Measurements from ENCODE around the gene NUPR1.
"Not testable (repeated sequence)": the region's sequence is repeated elsewhere in the genome, so short reads cannot be mapped to it uniquely, and the experiment has no call there.

NUPR1 gene, protein sequence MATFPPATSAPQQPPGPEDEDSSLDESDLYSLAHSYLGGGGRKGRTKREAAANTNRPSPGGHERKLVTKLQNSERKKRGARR

DNA sequence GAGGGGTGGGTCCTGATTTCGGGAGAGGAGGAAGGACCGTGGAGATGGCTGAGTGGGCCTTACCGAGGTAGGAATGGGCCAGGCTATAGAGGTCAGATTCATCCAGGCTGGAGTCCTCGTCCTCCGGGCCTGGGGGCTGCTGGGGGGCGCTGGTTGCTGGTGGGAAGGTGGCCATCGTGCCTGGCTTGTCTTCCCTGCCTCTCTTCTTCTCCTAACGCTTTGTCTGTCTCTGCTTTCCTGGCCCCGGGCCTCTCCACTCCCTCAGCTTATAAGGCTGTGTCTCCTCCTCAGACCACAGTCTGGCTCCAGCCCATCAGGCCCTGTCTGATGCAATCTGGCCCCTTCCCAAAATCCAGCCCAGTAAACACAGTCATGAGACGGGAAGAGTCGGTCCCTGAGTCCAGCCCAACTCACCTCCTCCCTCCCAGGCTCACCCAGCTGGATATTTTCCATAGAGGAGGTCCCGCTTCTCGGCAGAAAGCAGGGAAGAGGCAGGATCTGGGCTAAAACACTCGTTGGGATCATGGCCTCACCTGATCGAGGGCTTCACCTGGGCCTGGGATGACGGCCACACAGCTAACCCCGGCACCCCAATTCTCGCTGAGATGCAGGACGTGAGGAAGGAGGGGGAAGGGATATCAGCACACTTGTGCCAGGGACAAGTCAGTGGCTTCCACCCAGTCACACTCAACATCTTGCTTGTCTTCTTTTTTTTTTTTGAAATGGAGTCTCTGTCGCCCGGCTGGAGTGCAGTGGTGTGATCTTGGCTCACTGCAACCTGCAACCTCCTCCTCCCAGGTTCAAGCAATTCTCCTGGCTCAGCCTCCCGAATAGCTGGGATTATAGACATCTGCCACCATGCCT, at the start of gene NUPR1:
Gene NUPR1, minus strand, starts transcription at position 242 of the 864 bp plus-strand sequence. Its CDS starts 67 bp downstream, at position 175.
- DNase-seq, result no peak

DNA sequence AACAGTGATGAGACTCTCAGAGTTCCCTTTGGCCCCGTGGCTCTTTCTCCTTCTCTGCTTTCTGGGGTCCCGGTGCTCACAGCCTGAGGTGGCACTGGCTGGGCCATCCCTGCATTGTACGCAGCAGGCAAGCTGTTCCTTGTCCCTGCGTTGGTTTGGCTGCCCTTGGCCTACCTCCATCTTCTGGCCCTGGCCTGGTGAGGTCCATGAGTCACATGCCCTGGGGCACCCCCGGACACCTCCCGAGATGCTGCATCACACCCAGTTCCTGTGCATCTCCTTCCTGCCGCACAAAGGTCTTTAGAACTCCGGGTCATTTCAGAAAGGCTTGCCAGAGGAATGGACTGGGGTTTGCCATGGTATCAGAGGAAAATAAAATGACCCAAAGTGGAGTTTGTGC, 48.6 kb upstream of the NUPR1 start:
- no peak for DNase-seq

DNA sequence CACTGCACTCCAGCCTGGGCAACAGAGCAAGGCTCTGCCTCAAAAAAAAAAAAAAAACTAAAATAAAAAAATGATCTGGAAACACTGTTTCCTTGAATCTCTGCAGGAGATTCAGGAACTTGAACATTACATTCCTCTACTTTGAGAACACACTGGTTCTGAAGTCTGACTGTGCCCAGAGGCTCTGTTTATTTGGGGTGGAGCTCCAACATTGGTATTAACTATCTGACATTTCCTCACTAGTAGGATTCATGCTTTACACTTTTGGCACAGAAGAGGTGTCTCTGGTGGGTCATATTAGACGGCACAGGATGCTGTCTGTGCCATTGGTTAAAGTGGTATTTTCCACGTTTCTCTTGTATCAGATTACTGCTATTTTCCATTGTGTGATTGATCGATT, 47.7 kb upstream of the NUPR1 start:
- no peak for DNase-seq

DNA sequence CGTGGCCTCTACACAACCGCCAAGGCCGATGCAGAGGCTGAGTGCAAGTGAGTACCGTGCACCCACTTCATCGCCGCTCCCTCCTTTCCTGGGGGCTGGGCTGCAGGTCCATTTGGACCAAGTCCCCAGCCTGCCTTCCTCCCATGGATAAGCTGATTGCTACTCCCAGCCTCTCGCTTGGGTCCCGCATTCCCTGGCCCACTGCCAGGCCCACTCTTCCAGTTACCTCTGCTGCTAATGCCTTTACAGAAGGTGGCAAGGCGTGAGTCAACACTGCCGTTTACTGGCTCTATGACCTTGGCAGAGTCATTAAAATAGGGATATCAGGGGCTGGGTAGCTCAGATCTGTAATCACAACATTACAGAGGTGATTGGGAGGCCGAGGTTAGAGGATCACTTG, 46.9 kb upstream of the NUPR1 start:
- DNase-seq, result no peak

DNA sequence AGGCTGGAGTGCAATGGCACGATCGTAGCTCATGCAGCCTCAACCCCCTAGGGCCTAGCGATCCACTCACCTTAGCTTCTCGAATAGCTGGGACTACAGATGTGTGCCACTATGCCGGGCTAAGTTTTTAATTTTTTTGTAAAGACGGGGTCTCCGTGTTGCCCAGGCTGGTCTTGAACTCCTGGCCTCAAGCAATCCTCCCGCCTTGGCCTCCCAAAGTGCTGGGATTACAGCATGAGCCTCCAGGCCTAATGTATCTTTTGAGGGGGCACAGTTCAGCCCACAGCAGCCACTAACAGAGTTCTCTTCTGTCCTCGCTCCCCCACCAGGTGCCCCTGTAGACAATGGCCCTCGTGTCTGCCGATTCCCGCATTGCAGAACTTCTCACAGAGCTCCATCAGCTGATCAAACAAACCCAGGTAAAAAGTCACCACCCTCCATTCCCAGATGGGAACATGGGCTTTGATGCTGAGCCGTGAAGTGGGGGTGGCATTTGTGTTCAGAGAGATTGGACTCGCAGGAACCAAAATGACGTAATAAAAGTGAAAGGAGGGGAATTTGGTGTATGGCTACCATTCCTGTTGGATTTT, 42.0 kb upstream of the NUPR1 start:
- no peak for DNase-seq

DNA sequence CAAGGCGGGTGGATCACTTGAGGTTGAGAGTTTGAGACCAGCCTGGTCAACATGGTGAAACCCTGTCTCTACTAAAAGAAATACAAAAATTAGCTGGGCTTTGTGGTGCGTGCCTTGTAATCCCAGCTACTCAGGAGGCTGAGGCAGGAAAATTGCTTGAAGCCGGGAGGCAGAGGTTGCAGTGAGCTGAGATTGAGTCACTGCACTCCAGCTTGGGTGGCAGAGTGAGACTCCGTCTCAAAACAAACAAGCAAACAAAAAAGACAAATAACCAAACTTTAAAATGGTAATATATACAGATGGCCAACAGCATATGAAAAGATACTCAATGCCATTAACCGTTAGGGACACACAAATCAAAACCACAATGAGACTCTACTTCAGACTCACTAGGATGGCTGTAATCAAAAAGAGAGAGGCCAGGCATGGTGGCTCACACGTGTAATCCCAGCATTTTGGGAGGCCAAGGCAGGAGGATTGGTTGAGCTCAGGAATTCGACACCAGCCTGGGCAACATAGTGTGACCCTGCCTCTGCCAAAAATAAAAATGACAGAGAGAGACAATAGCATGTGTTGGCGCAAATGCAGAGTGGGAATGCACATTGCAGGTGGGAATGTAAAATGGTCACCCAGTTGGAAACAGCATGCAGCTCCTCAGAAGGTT, 36.8 kb upstream of the NUPR1 start:
- no peak for DNase-seq

DNA sequence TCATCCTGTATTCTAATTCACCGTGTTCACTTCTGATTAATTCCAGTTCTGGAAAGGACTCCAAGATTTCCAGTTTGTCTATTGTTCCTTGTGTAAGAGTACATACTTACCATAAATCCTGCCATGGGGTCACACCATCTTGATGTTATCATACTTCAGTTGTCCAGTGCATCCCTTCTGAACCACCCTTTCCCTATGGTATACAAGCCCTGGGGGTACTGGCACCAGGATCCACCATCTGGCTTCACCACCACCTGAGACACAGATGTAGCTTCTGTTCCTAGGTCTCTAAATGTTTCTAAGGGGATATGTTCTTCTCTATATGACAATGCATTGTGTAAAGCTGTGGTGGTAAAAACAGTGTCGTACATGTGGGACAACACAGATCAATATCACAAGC, 36.2 kb upstream of the NUPR1 start:
- DNase-seq, result no peak

DNA sequence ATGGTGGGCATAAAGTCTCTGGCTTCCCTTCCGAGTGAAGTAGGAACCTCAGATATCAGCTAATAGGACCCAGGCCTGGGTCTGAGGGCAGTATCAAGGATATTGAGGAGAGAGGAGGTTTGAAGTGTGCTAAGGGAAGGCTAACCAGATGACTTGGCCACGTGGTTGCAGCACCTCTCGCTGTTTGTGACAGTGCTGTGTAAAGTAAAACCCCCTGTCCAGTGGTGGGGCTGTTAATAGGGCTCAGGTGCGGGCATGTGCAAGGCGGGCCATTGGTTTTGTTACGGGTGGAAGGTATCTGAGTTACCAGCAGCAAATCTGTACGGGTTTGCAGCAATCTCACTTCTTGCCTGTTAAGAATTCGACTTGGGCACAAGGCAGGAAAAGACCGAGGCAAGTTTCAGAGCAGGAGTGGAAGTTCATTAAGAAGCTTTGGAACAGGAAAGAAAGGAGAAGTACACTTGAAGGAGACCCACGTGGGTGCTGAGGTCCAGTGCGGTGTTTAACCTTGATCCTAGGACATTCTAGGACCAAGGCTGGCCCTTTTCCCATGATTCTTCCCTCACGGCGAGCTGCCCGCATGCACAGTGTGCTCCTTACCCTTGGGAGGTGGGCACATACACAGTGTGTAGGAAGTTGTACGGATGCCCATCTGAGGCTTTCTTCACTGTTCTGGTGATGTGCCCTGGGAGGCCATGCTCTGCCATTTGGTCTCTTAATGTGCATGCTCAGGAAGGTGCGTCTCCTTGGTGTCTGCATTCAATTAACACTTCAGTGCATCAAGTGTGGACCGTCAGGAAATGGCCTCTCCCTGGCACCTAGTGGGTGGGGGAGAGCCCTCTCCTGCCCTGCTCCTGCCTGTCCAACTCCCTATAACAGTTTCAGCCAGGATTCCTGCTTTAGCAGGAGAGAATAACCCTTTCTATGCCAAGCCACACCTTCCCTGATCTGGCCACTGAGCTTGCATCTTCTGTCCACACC, 35.3 kb upstream of the NUPR1 start:
- DNase-seq, result no peak

DNA sequence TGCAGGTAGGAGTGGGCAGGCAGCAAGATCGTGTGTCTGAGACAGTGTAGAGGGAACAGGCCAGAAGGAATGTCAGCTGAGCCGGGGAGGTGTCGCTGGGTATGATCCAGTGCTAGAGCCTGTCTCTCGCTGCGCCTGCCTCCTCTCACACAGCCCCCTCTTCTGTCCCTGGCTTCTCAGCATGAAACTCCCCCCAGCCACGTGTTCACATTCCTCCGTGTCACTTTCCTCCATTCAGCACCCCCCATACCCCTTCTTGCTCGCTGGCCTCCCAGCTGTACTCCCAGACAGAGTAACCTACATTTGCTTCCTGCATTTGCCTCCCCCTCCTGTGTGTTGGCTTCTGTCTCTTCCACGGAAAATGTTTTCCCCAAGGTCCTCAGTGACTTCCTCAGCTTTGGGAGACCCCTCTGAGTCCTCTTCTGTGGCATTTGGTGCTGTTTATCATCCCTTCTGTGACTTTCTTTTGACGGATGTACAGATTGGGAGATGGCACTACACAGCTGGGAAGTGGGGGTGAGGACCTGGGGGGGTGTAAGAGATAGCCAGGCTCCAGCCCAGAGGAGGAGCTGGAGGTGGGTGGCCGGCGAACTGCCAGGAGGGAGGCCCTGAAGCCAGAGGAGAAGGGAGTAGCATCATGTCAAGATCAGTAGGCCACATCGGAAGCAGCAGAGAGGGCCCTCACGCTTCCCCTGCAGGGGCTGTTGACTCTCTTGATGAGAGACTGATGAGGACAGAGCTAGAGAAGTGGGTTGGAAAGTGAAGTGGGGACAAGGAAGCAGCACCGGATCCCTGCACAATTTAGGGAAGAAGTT, 34.1 kb upstream of the NUPR1 start:
- DNase-seq, result no peak

DNA sequence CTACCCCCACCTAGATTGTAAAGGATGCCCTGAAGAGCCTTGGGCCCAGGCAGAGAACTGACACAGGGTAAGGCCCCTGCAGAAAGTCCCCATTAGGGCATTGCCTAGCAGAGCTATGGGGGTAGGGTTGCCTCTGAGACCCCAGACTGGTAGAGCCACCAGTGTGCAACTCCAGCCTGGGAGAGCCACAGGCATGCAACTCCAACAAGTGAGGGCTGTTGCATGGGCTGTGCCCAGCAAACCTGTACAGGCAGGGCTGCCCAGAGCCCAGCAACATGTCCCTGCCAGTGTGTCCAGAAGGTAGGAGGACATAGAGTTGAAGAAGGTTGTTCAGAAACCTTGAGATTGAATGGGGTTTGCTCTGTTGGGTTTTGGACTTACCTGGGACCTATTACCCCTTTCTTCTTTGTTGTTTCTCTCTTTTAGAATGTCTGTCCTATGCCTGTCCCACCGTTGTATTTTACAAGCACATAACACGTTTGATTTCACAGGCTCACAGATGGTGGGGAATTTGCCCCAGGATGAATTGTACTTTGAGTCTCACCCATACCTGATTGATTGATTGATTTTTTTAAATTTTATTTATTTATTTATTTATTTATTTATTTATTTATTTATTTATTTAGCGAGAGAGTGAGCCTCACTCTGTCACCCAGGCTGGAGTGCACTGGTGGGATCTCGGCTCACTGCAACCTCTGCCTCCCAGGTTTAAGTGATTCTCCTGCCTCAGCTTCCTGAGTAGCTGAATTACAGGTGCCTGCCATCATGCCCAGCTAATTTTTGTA, 31.4 kb upstream of the NUPR1 start:
- no peak for DNase-seq

DNA sequence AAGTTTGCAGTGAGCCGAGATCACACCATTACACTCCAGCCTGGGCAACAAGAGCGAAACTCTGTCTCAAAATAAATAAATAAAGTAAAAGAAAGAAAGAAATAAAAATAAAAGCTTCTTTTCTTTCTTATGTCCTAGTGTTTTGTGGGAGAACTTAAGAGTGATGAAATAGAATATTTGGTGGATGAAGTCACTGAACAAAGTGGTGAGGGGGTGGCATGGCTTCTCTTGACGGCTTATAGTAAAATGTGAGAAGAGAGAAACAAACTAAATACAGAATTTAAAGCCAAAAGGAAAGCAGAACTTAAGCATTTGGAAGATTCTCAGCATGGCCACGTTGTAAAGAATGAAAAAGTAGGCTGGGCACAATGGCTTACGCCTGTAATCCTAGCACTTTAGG, 30.2 kb upstream of the NUPR1 start:
- no peak for DNase-seq

DNA sequence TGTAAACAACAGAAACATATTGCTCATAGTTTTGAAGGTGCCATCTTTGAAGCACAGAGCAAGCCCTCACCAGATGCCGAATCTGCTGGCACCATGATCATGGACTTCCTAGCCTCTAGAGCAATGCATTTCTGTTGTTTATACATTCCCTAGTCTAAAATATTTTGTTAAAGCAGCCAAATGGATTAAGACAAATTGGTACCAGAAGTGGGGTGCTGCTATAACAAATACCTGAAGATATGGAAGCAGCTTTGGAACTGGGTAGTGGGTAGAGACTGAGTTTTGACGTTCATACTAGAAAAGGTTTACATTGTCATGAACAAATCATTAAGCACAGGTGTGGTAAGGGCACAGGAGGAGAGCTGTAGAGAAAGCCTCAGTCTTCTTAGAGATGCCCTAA, 28.5 kb upstream of the NUPR1 start:
- no peak for DNase-seq

DNA sequence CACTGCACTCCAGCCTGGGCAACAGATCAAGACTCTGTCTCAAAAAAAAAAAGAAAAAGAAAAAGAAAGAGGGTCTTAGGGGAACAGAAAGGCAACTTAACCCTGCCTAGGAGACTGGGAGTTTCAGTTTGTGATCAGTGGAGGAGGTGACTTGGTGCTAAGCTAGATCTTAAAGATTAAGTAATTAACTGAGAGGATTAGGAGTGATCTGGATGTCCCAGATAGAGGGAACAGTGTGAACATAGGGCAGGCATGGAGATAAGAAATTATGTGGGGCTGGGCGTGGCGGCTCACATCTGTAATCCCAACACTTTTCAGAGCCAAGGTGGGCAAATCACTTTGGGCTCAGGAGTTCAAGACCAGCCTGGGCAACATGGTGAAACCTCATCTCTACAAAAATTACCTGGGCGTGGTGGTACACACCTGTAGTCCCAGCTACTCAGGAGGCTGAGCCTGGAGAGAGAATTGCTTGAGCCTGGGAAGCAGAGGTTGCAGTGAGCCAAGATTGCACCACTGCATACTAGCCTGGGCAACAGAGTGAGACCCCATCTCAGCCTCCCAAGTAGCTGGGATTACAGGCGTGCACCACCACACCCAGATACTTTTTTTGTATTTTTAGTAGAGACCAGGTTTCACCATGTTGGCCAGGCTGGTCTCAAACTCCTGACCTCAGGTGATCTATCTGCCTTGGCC, 27.6 kb upstream of the NUPR1 start:
- not testable (repeated sequence) for DNase-seq

DNA sequence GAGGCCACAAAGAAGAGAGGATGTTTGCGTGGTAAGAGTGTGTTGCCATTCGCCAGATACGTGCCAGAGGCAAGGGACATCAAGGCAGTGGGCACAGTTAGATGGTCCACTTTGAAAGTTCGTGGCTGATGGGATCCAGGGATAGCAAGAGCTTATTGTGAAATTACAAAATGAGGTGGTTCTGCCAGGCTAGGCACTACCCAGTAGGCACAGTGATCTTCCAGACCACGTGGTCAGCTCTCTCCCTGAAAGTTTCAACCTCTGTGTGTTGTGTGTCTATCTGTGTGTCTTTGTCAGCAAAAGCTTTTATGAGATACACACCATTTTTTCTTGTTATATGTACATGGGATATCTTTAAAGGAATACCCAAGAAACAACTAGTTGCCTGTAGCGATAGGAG, 24.4 kb upstream of the NUPR1 start:
- no peak for DNase-seq

DNA sequence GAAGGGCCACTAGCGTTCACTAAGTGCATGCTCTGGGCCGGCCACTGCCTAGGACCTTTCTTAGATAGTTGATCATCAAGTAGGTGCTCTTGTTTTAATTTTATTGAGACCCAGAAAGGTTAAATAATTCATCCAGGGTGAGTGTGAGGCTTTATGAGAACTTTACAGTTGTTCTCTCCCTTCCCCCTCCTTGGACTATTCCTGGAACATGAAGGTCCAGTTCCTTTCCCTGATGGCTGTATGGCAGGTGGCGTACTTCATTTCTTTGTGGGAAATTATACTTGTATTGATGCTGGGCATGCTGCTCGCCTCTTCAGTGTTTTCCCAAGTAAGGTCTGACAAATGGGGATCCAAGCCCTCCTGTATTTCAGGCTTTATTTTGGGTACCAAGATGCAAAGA, 23.4 kb upstream of the NUPR1 start:
- no peak for DNase-seq

DNA sequence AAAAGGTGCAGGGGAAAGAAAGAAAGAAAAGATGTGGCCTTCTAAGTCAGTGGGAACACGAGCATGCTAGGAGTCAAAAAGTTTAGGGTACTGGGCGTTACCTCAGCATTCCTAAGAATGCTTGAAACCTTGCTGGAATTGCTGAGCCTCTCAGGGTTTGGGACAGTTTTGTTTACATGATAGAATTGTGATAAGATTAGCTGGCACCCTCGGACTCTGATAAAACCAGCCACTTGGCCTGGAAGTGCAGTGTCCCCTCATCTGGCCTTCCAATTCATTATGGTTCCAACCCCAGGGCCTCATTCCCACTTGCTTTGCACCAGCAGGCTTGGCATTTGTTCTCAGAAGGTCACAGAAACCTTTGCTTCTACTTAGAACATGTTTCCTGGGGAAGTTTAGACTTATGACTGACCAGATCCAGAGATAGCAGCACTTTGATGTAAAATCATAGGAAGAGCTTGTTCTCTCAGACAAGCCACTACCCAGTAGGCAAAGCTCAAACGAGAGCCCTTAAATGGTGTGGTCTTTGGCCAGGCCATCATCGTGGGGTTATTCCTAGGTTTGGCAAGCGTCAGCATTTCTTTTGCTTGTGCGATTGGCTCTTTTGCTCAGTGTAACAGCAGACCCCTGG, 22.9 kb upstream of the NUPR1 start:
- DNase-seq, result no peak

DNA sequence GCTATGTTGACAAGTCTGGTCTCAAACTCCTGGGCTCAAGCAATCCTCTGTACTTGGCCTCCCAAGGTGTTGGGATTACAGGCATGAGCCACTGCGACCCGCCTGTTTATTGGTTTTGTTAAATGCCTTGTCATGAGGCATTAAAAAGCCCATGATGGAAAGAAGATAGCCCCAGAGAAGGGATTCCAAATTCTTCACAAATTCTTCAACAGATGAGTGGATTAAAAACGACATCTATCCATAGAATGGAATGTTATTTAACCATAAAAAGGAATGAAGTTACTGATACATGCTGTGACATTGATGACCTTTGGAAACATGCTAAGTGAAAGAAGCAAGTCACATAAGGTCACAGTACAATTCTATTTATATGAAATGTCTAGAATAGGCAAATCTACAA, 19.7 kb upstream of the NUPR1 start:
- no peak for DNase-seq

DNA sequence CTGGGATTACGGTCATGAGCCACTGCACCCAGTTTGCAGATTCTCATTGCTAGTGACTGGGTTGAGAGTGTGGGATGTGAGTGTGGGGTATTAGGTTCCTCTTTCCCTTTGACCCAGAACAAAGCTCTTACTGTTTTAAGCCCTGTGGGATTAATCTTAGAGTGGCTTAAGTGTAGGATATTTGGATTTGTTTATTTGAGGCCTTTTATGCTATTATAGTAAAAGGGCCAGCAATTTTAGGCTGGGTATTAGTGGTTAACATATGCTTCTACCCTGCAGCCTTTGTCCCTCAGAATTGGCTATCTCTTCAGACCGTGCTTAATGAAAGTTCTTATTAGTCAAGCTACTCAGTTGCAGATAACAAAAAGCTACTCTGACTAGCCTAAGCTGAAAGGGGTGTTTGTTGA, 18.1 kb upstream of the NUPR1 start:
- no peak for DNase-seq

DNA sequence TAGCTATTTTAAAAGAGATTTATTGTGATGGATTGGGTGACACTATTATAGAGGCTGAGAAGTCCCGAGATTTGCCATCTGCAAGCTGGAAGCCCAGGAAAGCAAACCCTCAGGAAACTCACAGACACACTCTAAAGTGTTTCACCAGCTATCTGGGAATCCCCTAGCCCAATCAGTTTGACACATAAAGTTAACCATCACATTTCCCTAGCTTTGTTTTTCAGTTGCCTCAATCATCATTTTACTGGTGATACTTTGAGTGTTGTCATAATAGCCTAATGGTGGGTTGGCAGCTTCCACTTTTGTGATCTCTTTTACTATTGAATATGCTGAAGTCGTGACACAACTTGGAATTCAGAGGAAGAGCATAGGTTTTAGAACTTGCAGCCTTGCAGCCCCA, 16.8 kb upstream of the NUPR1 start:
- DNase-seq, result no peak

Data from NCI-H187 treated with DMSO at 0.1 percent for 48 hours (cell line).